ENCODE data around the gene ADGRF3.

Gene ADGRF3

GRCh38 chr2:26356771-26357170, 10.2 kb upstream of the ADGRF3 start:
- no peak for TF ChIP-seq GATA3 (IDR thresholded peaks at IDR 0.05; ENCODE audit: low read depth, low read length)
- no peak for TF ChIP-seq GATA2 (IDR thresholded peaks at IDR 0.05; ENCODE audit: low read depth, low read length)

DNA sequence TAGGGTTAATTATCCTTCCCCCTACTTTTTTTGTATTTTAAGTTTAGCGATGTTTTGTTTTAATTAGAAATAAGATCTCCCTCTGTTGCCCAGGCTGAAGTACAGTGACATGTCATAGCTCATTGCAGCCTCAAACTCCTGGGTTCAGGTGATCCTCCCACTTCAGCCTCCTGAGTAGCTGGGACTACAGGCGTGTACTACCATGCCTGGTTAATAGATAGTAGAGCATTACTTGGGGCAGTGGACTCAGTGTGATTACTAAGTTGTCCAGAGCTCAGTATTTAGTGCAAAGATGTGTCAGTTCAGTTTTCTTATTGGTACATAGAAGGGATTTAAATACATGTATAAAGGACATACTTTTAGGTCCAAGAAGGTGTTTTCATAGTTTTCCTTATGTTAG, 9.5 kb upstream of the ADGRF3 start:
- TF ChIP-seq GATA3 (IDR thresholded peaks at IDR 0.05; ENCODE audit: low read depth, low read length) (no peak), GATA2 (IDR thresholded peaks at IDR 0.05; ENCODE audit: low read depth, low read length) (no peak)

- TF ChIP-seq GATA3 (IDR thresholded peaks at IDR 0.05; ENCODE audit: low read depth, low read length), result no peak
- TF ChIP-seq GATA2 (IDR thresholded peaks at IDR 0.05; ENCODE audit: low read depth, low read length), result no peak
These were observed 8.7 kb upstream of the ADGRF3 start for GRCh38 chr2:26355038-26355995.

- no peak for TF ChIP-seq GATA3 (IDR thresholded peaks at IDR 0.05; ENCODE audit: low read depth, low read length)
- TF ChIP-seq GATA2 (IDR thresholded peaks at IDR 0.05; ENCODE audit: low read depth, low read length), result no peak
These were observed 6.3 kb upstream of the ADGRF3 start for GRCh38 chr2:26352892-26353291.

GRCh38 chr2:26351375-26352090, 4.9 kb upstream of the ADGRF3 start:
- TF ChIP-seq GATA2 (IDR thresholded peaks at IDR 0.05; ENCODE audit: low read depth, low read length), result no peak
- TF ChIP-seq GATA3 (IDR thresholded peaks at IDR 0.05; ENCODE audit: low read depth, low read length), result no peak

GRCh38 chr2:26349690-26350089, 3.1 kb upstream of the ADGRF3 start:
- no peak for TF ChIP-seq GATA2 (IDR thresholded peaks at IDR 0.05; ENCODE audit: low read depth, low read length)
- TF ChIP-seq GATA3 (IDR thresholded peaks at IDR 0.05; ENCODE audit: low read depth, low read length), result no peak

GRCh38 chr2:26347286-26347865, 787 bp upstream of the ADGRF3 start:
- TF ChIP-seq GATA2 (IDR thresholded peaks at IDR 0.05; ENCODE audit: low read depth, low read length) (no peak), GATA3 (IDR thresholded peaks at IDR 0.05; ENCODE audit: low read depth, low read length) (no peak)

- no peak for TF ChIP-seq GATA2 (IDR thresholded peaks at IDR 0.05; ENCODE audit: low read depth, low read length)
These were observed 790 bp downstream of the ADGRF3 start, which contains the start of gene SELENOI for GRCh38 chr2:26345545-26346453. Gene SELENOI (plus strand): TSS chr2:26346143. CDS start chr2:26346233, 90 bp downstream.

DNA sequence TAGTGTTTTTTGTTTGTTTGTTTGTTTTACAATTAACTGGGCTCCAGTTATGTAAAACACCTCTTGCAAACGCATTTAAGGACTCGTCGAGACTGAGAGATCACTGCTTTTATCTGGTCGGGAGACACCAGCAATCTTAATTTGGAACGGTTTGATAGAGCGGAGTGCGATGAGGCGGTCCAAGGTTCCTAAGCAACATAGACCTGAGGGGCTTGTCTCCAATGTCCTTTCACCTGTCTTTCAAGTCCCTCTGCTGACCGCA, 1.4 kb downstream of the ADGRF3 start:
- TF ChIP-seq GATA3 (IDR thresholded peaks at IDR 0.05; ENCODE audit: low read depth, low read length) (no peak), GATA2 (IDR thresholded peaks at IDR 0.05; ENCODE audit: low read depth, low read length) (no peak)

GRCh38 chr2:26344581-26345282, 1.9 kb downstream of the ADGRF3 start:
- no peak for TF ChIP-seq GATA3 (IDR thresholded peaks at IDR 0.05; ENCODE audit: low read depth, low read length)
- TF ChIP-seq GATA2 (IDR thresholded peaks at IDR 0.05; ENCODE audit: low read depth, low read length), result no peak

- TF ChIP-seq GATA2 (IDR thresholded peaks at IDR 0.05; ENCODE audit: low read depth, low read length) (no peak), GATA3 (IDR thresholded peaks at IDR 0.05; ENCODE audit: low read depth, low read length) (no peak)
These were observed 5.8 kb downstream of the ADGRF3 start for GRCh38 chr2:26340831-26341230.

DNA sequence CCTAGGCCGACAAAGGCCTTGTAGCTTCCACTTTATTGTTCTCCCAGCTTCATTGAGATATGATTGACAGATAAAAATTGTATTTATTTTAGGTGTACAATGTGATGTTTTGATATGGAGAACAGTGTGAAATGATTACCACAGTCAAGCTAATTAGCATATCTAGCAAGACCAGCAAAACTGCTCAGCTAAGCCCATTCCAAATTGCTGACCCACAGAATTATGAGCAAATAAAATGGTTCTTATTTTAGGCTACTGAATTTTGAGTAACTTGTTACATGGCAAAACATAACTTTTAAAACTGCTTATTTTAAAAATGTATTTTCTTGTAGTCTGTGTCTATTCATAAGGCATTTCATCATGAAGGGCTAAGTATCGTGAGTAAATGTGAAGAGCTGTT, 9.3 kb downstream of the ADGRF3 start:
- TF ChIP-seq GATA3 (IDR thresholded peaks at IDR 0.05; ENCODE audit: low read depth, low read length) (no peak), GATA2 (IDR thresholded peaks at IDR 0.05; ENCODE audit: low read depth, low read length) (no peak)

GRCh38 chr2:26336719-26337118, 9.9 kb downstream of the ADGRF3 start:
- TF ChIP-seq GATA3 (IDR thresholded peaks at IDR 0.05; ENCODE audit: low read depth, low read length) (no peak), GATA2 (IDR thresholded peaks at IDR 0.05; ENCODE audit: low read depth, low read length) (no peak)

Data from SH-SY5Y (cell line).